Germinal center (tissue), 1 donor: ENCODE data around the gene DDIT4.
"Not testable (repeated sequence)": the region's sequence is repeated elsewhere in the genome, so short reads cannot be mapped to it uniquely, and the experiment has no call there.

Source experiments
- DNase-seq: peaks from one replicate; pipeline ENCODE4 v3.0.0; 2012; ENCODE audit warnings: mixed read lengths, low spot score

The DDIT4 gene

GRCh38 chr10:72296829-72297280, 23.1 kb downstream of the DDIT4 start:
- DNase-seq: not testable (repeated sequence)

GRCh38 chr10:72297281-72297804, 23.6 kb downstream of the DDIT4 start:
- peak; percentile 81 for DNase-seq

GRCh38 chr10:72297805-72298591, 24.3 kb downstream of the DDIT4 start:
- DNase-seq: peak; percentile 89

GRCh38 chr10:72298592-72299519, 25.1 kb downstream of the DDIT4 start:
- DNase-seq: no peak

GRCh38 chr10:72303424-72304128, 29.9 kb downstream of the DDIT4 start:
- no peak for DNase-seq

- DNase-seq: no peak
Measured at GRCh38 chr10:72306215-72306760, 32.6 kb downstream of the DDIT4 start.

- not testable (repeated sequence) for DNase-seq
Measured at GRCh38 chr10:72307711-72308110, 34.0 kb downstream of the DDIT4 start.

GRCh38 chr10:72308320-72308987, 34.7 kb downstream of the DDIT4 start:
- no peak for DNase-seq

- no peak for DNase-seq
Measured at GRCh38 chr10:72309290-72310240, 35.8 kb downstream of the DDIT4 start.

- DNase-seq: no peak
Measured at GRCh38 chr10:72310241-72310633, 36.5 kb downstream of the DDIT4 start.

GRCh38 chr10:72310636-72311035, 36.9 kb downstream of the DDIT4 start:
- no peak for DNase-seq

- DNase-seq: no peak
Measured at GRCh38 chr10:72311667-72312066, 37.9 kb downstream of the DDIT4 start.

- DNase-seq: no peak
Measured at GRCh38 chr10:72312865-72313391, 39.2 kb downstream of the DDIT4 start.

GRCh38 chr10:72314263-72314662, 40.5 kb downstream of the DDIT4 start:
- DNase-seq: no peak

GRCh38 chr10:72315054-72315453, 41.3 kb downstream of the DDIT4 start:
- DNase-seq: no peak

GRCh38 chr10:72315611-72316385, 42.1 kb downstream of the DDIT4 start:
- no peak for DNase-seq

- DNase-seq: no peak
Measured at GRCh38 chr10:72316386-72316700, 42.6 kb downstream of the DDIT4 start.

GRCh38 chr10:72316748-72317435, 43.2 kb downstream of the DDIT4 start:
- DNase-seq: no peak
